ENCODE measurements around the gene CLDN19.
A peak's percentile ranks its signal among the peaks of the same experiment; 100 is the strongest.
"Not testable (repeated sequence)": the region's sequence is repeated elsewhere in the genome, so short reads cannot be mapped to it uniquely, and the experiment has no call there.

Gene CLDN19

GRCh38 chr1:42737986-42738677 lies 1.9 kb downstream of the CLDN19 start:
- no peak for DNase-seq

- no peak for DNase-seq
Observed at GRCh38 chr1:42737257-42737656, 2.8 kb downstream of the CLDN19 start.

- no peak for DNase-seq
Observed at GRCh38 chr1:42736571-42737200, 3.4 kb downstream of the CLDN19 start.

- peak in 1 of 2 experiments; percentile 8 for DNase-seq
Observed at GRCh38 chr1:42736152-42736551, 3.9 kb downstream of the CLDN19 start.

- DNase-seq: no peak
Observed at GRCh38 chr1:42735477-42736105, 4.4 kb downstream of the CLDN19 start.

GRCh38 chr1:42735056-42735455 lies 5.0 kb downstream of the CLDN19 start:
- DNase-seq: no peak

- no peak for DNase-seq
Observed at GRCh38 chr1:42734201-42735035, 5.6 kb downstream of the CLDN19 start.

- DNase-seq: no peak
Observed at GRCh38 chr1:42733415-42734200, 6.4 kb downstream of the CLDN19 start.

- DNase-seq: no peak
Observed at GRCh38 chr1:42732126-42732680, 7.8 kb downstream of the CLDN19 start.

- no peak for DNase-seq
Observed at GRCh38 chr1:42731585-42731984, 8.5 kb downstream of the CLDN19 start.

- no peak for DNase-seq
Observed at GRCh38 chr1:42730988-42731387, 9.0 kb downstream of the CLDN19 start.

GRCh38 chr1:42730002-42730401 lies 10.0 kb downstream of the CLDN19 start:
- DNase-seq: peak in 1 of 2 experiments; percentile 2

GRCh38 chr1:42725820-42726219 lies 14.2 kb downstream of the CLDN19 start:
- DNase-seq: not testable (repeated sequence)

GRCh38 chr1:42723511-42723910 lies 16.5 kb downstream of the CLDN19 start:
- DNase-seq: no peak

- DNase-seq: not testable (repeated sequence)
Observed at GRCh38 chr1:42722403-42722802, 17.6 kb downstream of the CLDN19 start.

- no peak for DNase-seq
Observed at GRCh38 chr1:42721926-42722325, 18.1 kb downstream of the CLDN19 start.

- no peak for DNase-seq
Observed at GRCh38 chr1:42720868-42721267, 19.2 kb downstream of the CLDN19 start.

- not testable (repeated sequence) for DNase-seq
Observed at GRCh38 chr1:42714441-42714840, 25.6 kb downstream of the CLDN19 start.

GRCh38 chr1:42713293-42713692 lies 26.7 kb downstream of the CLDN19 start:
- no peak for DNase-seq

GRCh38 chr1:42712808-42713207 lies 27.2 kb downstream of the CLDN19 start:
- not testable (repeated sequence) for DNase-seq

GRCh38 chr1:42703888-42704464 lies 36.1 kb downstream of the CLDN19 start:
- DNase-seq: no peak

- no peak for DNase-seq
Observed at GRCh38 chr1:42700006-42700405, 40.0 kb downstream of the CLDN19 start.

Measured in SW 1271 (cell line).